Measurements from ENCODE around the gene COLQ.
"Not testable (repeated sequence)": the region's sequence is repeated elsewhere in the genome, so short reads cannot be mapped to it uniquely, and the experiment has no call there.

Gene COLQ

GRCh38 chr3:15521573-15521965, at the start of gene COLQ:
COLQ (minus strand) TSS chr3:15521706; CDS start chr3:15521625, 81 bp downstream.
- DNase-seq: peak in 1 of 2 donors; percentile 9

- DNase-seq: no peak
Observed at GRCh38 chr3:15563190-15563589, 41.7 kb upstream of the COLQ start.

- DNase-seq: no peak
Observed at GRCh38 chr3:15562560-15562959, 41.1 kb upstream of the COLQ start.

GRCh38 chr3:15558581-15558980, 37.1 kb upstream of the COLQ start:
- DNase-seq: no peak

GRCh38 chr3:15557511-15557946, 36.0 kb upstream of the COLQ start:
- peak; percentile 74 to 89 for DNase-seq

- peak in 1 of 2 donors; percentile 39 for DNase-seq
Observed at GRCh38 chr3:15556512-15556911, 35.0 kb upstream of the COLQ start.

GRCh38 chr3:15553749-15554148, 32.2 kb upstream of the COLQ start:
- no peak for DNase-seq

- DNase-seq: no peak
Observed at GRCh38 chr3:15551902-15552301, 30.4 kb upstream of the COLQ start.

GRCh38 chr3:15549846-15550245, 28.3 kb upstream of the COLQ start:
- DNase-seq: no peak

GRCh38 chr3:15542614-15543013, 21.1 kb upstream of the COLQ start:
- no peak for DNase-seq

GRCh38 chr3:15541371-15541770, 19.9 kb upstream of the COLQ start:
- no peak for DNase-seq

GRCh38 chr3:15539066-15539465, 17.6 kb upstream of the COLQ start:
- no peak for DNase-seq

GRCh38 chr3:15538345-15538744, 16.8 kb upstream of the COLQ start:
- DNase-seq: no peak

GRCh38 chr3:15536856-15537255, 15.3 kb upstream of the COLQ start:
- DNase-seq: peak in 1 of 2 donors; percentile 35

- DNase-seq: no peak
Observed at GRCh38 chr3:15535732-15536131, 14.2 kb upstream of the COLQ start.

- DNase-seq: not testable (repeated sequence)
Observed at GRCh38 chr3:15532614-15533013, 11.1 kb upstream of the COLQ start.

- DNase-seq: no peak
Observed at GRCh38 chr3:15531346-15531745, 9.8 kb upstream of the COLQ start.

GRCh38 chr3:15528854-15529537, 7.5 kb upstream of the COLQ start:
- DNase-seq: peak in 1 of 2 donors; percentile 30

- DNase-seq: no peak
Observed at GRCh38 chr3:15527031-15527459, 5.5 kb upstream of the COLQ start.

GRCh38 chr3:15525790-15526189, 4.3 kb upstream of the COLQ start:
- no peak for DNase-seq

- DNase-seq: no peak
Observed at GRCh38 chr3:15523660-15524417, 2.3 kb upstream of the COLQ start.

GRCh38 chr3:15522016-15522415, 510 bp upstream of the COLQ start:
- DNase-seq: no peak

GRCh38 chr3:15520804-15521572, 518 bp downstream of the COLQ start:
- DNase-seq: no peak

GRCh38 chr3:15520185-15520584, 1.3 kb downstream of the COLQ start:
- DNase-seq: peak; percentile 20 to 25

Data from CD4-positive, alpha-beta T cell treated with Interleukin-4 for 1 hour (primary cell).